Activated CD4-positive, alpha-beta T cell treated with anti-CD3 and anti-CD28 coated beads, Interleukin-2, Interleukin-4, amounts not matched to agents 100 ng/mL and 50 ng/mL, durations not matched to agents 16 hours and 8 hours (primary cell): Measurements from ENCODE around the gene BCL2L13.
"Not testable (repeated sequence)": the region's sequence is repeated elsewhere in the genome, so short reads cannot be mapped to it uniquely, and the experiment has no call there.

Source experiments
- DNase-seq: peaks from one replicate; pipeline ENCODE4 v3.0.0-alpha.2; 2020; ENCODE audit warnings: low spot score

The BCL2L13 gene

GRCh38 chr22:17761138-17761488 lies 122.6 kb downstream of the BCL2L13 start:
- no peak for DNase-seq

GRCh38 chr22:17763442-17763841 lies 124.9 kb downstream of the BCL2L13 start:
- not testable (repeated sequence) for DNase-seq

- DNase-seq = no peak
Measured at GRCh38 chr22:17764036-17764435, 125.5 kb downstream of the BCL2L13 start.

GRCh38 chr22:17764852-17765251 lies 126.3 kb downstream of the BCL2L13 start:
- not testable (repeated sequence) for DNase-seq

- DNase-seq = peak; percentile 90
Measured at GRCh38 chr22:17767233-17768065, 128.9 kb downstream of the BCL2L13 start.

- DNase-seq = no peak
Measured at GRCh38 chr22:17769013-17769715, 130.6 kb downstream of the BCL2L13 start.

- DNase-seq = no peak
Measured at GRCh38 chr22:17769716-17770082, 131.1 kb downstream of the BCL2L13 start.

GRCh38 chr22:17770180-17771077 lies 131.9 kb downstream of the BCL2L13 start:
- no peak for DNase-seq

GRCh38 chr22:17772249-17772957 lies 133.8 kb downstream of the BCL2L13 start:
- DNase-seq = no peak

GRCh38 chr22:17772958-17773605 lies 134.5 kb downstream of the BCL2L13 start:
- DNase-seq = no peak

- DNase-seq = peak; percentile 48
Measured at GRCh38 chr22:17773606-17774205, 135.1 kb downstream of the BCL2L13 start.

- DNase-seq = no peak
Measured at GRCh38 chr22:17774206-17774925, 135.8 kb downstream of the BCL2L13 start, which contains the start of gene BID. BID (minus strand) TSS chr22:17774469; CDS start chr22:17750116, 24,353 bp downstream.

GRCh38 chr22:17774926-17775685 lies 136.5 kb downstream of the BCL2L13 start:
- DNase-seq = no peak

- no peak for DNase-seq
Measured at GRCh38 chr22:17775781-17776465, 137.4 kb downstream of the BCL2L13 start.

GRCh38 chr22:17777005-17777716 lies 138.6 kb downstream of the BCL2L13 start:
- peak; percentile 81 for DNase-seq

- no peak for DNase-seq
Measured at GRCh38 chr22:17777717-17778044, 139.1 kb downstream of the BCL2L13 start.

- DNase-seq = no peak
Measured at GRCh38 chr22:17778412-17778976, 139.9 kb downstream of the BCL2L13 start.
